Measurements from ENCODE around the gene TMEM143. TPM values are rescaled to one million over a fixed set of nuclear protein-coding genes. Genes with fewer than 3 reads are reported as not detected.
"Not testable (repeated sequence)": the region's sequence is repeated elsewhere in the genome, so short reads cannot be mapped to it uniquely, and the experiment has no call there.

Gene TMEM143
- total RNA-seq, 1 donor = 4.3 TPM

GRCh38 chr19:48296963-48297734 lies 66.6 kb downstream of the TMEM143 start:
- Histone ChIP-seq H3K79me2 (ENCODE audit: insufficient read depth, low read length) (no peaks in the 10 kb centered on the region), H3K27me3 (ENCODE audit: insufficient read depth, low read length) (no peaks in the 10 kb centered on the region), H3K27ac (ENCODE audit: low read depth, low read length) (no peak overlapping the region), H3K36me3 (ENCODE audit: insufficient read depth, low read length) (no peaks in the 10 kb centered on the region), H3K4me3 (ENCODE audit: insufficient read depth, low read length) (no peak overlapping the region), H2AFZ (ENCODE audit: low read length) (no peak overlapping the region), H3K4me1 (ENCODE audit: insufficient read depth, low read length) (peaks cover 6% of the 10 kb centered on the region), H4K20me1 (ENCODE audit: insufficient read depth, low read length) (no peaks in the 10 kb centered on the region), H3K4me2 (ENCODE audit: insufficient read depth, low read length) (no peak overlapping the region), H3K9me3 (ENCODE audit: low read depth, low read length) (no peaks in the 10 kb centered on the region)
- TF ChIP-seq, protein P1, sequence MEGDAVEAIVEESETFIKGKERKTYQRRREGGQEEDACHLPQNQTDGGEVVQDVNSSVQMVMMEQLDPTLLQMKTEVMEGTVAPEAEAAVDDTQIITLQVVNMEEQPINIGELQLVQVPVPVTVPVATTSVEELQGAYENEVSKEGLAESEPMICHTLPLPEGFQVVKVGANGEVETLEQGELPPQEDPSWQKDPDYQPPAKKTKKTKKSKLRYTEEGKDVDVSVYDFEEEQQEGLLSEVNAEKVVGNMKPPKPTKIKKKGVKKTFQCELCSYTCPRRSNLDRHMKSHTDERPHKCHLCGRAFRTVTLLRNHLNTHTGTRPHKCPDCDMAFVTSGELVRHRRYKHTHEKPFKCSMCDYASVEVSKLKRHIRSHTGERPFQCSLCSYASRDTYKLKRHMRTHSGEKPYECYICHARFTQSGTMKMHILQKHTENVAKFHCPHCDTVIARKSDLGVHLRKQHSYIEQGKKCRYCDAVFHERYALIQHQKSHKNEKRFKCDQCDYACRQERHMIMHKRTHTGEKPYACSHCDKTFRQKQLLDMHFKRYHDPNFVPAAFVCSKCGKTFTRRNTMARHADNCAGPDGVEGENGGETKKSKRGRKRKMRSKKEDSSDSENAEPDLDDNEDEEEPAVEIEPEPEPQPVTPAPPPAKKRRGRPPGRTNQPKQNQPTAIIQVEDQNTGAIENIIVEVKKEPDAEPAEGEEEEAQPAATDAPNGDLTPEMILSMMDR (IDR thresholded peaks at IDR 0.05; ENCODE audit: extremely low read depth, low read depth, low read length) = no peak
- DNase-seq (ENCODE audit: insufficient read length, low spot score, missing footprints) = no peak

DNA sequence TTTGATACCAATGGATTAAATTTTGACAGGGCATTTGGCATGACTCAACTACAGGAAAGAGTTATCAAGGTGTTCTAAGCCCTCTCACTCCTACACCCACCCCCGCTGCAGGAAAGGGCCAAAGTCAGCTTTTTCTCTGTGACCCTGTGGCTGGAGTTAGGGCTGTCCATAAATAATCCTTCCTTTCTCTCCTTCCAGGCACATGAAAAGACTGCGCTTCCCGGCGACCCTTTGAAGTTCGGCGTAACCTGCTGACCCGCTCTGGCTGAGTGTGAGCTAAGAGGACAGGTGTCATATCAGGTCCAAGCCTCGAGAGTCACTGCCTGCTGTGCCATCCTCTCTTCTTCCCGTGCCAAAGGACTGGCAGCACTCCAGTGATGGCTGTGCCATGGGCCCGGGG lies 68.3 kb downstream of the TMEM143 start:
- Histone ChIP-seq H2AFZ (ENCODE audit: low read length) (no peak overlapping the region), H3K4me2 (ENCODE audit: insufficient read depth, low read length) (no peak overlapping the region), H3K27ac (ENCODE audit: low read depth, low read length) (no peak overlapping the region), H3K9me3 (ENCODE audit: low read depth, low read length) (no peaks in the 10 kb centered on the region), H4K20me1 (ENCODE audit: insufficient read depth, low read length) (no peaks in the 10 kb centered on the region), H3K4me1 (ENCODE audit: insufficient read depth, low read length) (peaks cover 12% of the 10 kb centered on the region), H3K4me3 (ENCODE audit: insufficient read depth, low read length) (no peak overlapping the region), H3K79me2 (ENCODE audit: insufficient read depth, low read length) (no peaks in the 10 kb centered on the region), H3K27me3 (ENCODE audit: insufficient read depth, low read length) (no peaks in the 10 kb centered on the region), H3K36me3 (ENCODE audit: insufficient read depth, low read length) (no peaks in the 10 kb centered on the region)
- DNase-seq (ENCODE audit: insufficient read length, low spot score, missing footprints) = no peak
- TF ChIP-seq, protein P1 (IDR thresholded peaks at IDR 0.05; ENCODE audit: extremely low read depth, low read depth, low read length) = no peak

DNA sequence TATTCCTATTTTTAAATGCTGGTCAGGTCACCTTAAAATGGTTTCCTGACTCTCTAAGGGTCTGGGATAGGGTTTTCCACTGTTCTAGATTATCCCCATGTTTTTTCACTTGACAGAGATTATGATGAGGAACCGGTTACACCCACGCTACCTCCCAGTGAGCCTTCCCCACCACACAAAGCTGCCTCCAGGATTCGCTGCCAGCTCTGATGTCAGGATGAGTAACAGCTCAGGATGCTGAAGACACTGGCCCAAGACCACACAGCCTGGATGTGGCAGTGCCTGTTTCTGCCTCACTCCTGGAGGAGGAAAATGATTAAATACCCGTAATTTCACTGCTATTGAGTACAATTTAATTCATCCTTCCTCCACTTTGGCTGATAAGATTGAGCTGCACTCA lies 70.9 kb downstream of the TMEM143 start:
- H2AFZ ChIP-seq (ENCODE audit: low read length) = no peak overlapping the region
- no peaks in the 10 kb centered on the region for H3K27me3 ChIP-seq (ENCODE audit: insufficient read depth, low read length)
- H4K20me1 ChIP-seq (ENCODE audit: insufficient read depth, low read length) = no peaks in the 10 kb centered on the region
- TF ChIP-seq, protein P1 (IDR thresholded peaks at IDR 0.05; ENCODE audit: extremely low read depth, low read depth, low read length) = no peak
- no peak overlapping the region for H3K4me3 ChIP-seq (ENCODE audit: insufficient read depth, low read length)
- H3K4me2 ChIP-seq (ENCODE audit: insufficient read depth, low read length) = no peak overlapping the region
- no peak overlapping the region for H3K27ac ChIP-seq (ENCODE audit: low read depth, low read length)
- H3K36me3 ChIP-seq (ENCODE audit: insufficient read depth, low read length) = no peaks in the 10 kb centered on the region
- peak; percentile 93 for DNase-seq (ENCODE audit: insufficient read length, low spot score, missing footprints)
- no peaks in the 10 kb centered on the region for H3K9me3 ChIP-seq (ENCODE audit: low read depth, low read length)
- no peaks in the 10 kb centered on the region for H3K79me2 ChIP-seq (ENCODE audit: insufficient read depth, low read length)
- H3K4me1 ChIP-seq (ENCODE audit: insufficient read depth, low read length) = peaks cover 17% of the 10 kb centered on the region

DNA sequence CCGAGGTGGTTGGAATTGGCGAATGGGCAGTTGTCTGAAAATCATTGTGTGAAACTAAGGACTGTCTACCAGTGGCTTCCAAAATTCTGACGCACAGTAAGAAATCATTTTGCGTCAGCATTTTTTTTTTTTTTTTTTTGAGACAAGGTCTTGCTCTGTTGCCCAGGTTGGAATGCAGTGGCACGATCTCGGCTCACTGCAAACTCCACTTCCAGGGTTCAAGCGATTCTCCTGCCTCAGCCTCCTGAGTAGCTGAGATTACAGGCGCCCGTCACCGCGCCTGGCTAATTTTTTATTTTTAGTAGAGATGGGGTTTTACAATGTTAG lies 72.3 kb downstream of the TMEM143 start:
- H4K20me1 ChIP-seq (ENCODE audit: insufficient read depth, low read length) = not testable (repeated sequence)

More for the DNA sequence above, 72.3 kb downstream of the TMEM143 start:
- Histone ChIP-seq H3K4me2 (ENCODE audit: insufficient read depth, low read length) (peak overlapping the region; percentile 96), H3K4me1 (ENCODE audit: insufficient read depth, low read length) (peaks cover 17% of the 10 kb centered on the region)
- H2AFZ ChIP-seq (ENCODE audit: low read length); DNase-seq (ENCODE audit: insufficient read length, low spot score, missing footprints); H3K4me3 ChIP-seq (ENCODE audit: insufficient read depth, low read length); H3K9me3 ChIP-seq (ENCODE audit: low read depth, low read length); H3K79me2 ChIP-seq (ENCODE audit: insufficient read depth, low read length); H3K27me3 ChIP-seq (ENCODE audit: insufficient read depth, low read length); H3K36me3 ChIP-seq (ENCODE audit: insufficient read depth, low read length); H3K27ac ChIP-seq (ENCODE audit: low read depth, low read length): not testable (repeated sequence)

Data from osteoblast (primary cell).